Embryonic facial prominence (tissue), 1 donor: Measurements from ENCODE around the gene PRB4.
"Not testable (repeated sequence)": the region's sequence is repeated elsewhere in the genome, so short reads cannot be mapped to it uniquely, and the experiment has no call there.

Source experiments
- DNase-seq: peaks from one replicate; pipeline ENCODE4 v3.0.0-alpha.2; 2016; ENCODE audit errors: extremely low spot score

Gene PRB4

GRCh38 chr12:11310336-11310735, at the start of gene PRB4:
PRB4 (minus strand) TSS chr12:11310436; CDS start chr12:11310398, 38 bp downstream.
- no peak for DNase-seq

- not testable (repeated sequence) for DNase-seq
Observed at GRCh38 chr12:11351736-11352135, 41.5 kb upstream of the PRB4 start.

GRCh38 chr12:11348439-11348838, 38.2 kb upstream of the PRB4 start:
- DNase-seq = no peak

DNA sequence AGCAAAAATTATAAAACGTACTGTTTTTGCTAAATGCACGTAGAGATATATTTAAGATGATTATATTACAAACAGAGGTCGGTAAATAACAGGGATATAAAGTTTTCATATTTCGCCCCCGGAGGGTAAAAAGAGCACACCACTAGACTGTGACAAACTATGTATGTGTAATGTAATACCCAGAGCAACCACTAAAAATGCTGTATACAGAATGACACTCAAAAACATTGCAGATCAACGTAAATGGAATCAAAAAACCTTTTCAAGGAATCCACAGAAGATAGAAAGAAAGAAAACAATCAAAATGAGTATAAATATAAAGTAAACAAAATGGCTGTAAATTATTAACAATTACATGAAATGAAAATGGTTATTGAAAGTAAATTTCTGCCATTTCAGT, 37.6 kb upstream of the PRB4 start:
- DNase-seq = no peak

GRCh38 chr12:11344500-11344899, 34.3 kb upstream of the PRB4 start:
- no peak for DNase-seq

DNA sequence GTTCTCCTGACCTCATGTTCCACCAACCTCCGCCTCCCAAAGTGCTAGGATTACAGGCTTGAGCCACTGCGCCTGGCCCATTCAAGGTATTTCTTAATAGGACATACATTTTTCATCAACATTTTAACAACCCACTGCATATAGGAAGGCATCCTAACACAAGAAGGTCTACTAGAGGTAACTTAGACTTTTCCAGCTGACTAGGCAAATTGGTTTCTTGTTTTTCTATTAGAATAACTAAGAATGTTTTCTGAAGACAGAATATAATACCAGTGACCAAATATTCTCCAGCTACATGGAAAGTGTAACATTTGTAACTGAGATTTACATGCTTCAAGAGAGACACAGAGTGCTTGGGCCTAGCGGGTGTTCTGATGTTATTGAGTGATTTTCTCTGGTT, 14.2 kb upstream of the PRB4 start:
- no peak for DNase-seq

- DNase-seq = no peak
Observed at GRCh38 chr12:11321980-11322379, 11.7 kb upstream of the PRB4 start.

GRCh38 chr12:11307143-11307542, 3.1 kb downstream of the PRB4 start:
- no peak for DNase-seq

- DNase-seq = no peak
Observed at GRCh38 chr12:11273449-11273848, 36.8 kb downstream of the PRB4 start.

DNA sequence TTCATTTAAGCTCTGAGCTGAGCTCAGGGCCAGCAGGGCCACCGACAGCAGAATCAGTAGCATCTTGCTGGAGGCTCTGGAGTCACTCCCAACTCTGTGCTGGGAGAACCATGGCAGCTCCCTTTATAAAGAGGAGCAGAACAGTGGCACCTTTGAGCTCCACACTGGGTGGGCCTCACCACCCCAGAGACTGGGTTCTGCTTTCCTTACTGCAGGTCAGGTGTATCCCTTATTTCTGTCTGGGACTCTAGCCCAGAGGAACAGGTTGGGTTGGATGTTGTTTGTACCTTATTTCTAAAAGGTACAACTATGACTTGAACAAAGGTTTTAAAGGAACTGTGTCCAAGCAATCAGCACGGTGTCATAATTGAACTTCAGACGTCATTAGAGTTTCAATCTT, 40.6 kb downstream of the PRB4 start, which contains the start of gene PRB3:
Gene PRB3, minus strand, starts transcription at position 101 of the 400 bp plus-strand sequence. Its CDS starts 38 bp downstream, at position 63.
- no peak for DNase-seq

- no peak for DNase-seq
Observed at GRCh38 chr12:11264501-11264900, 45.7 kb downstream of the PRB4 start.
